IMR-90 (cell line): ENCODE results near the gene PROSER2. TPM values are rescaled to one million over a fixed set of nuclear protein-coding genes. Genes with fewer than 3 reads are reported as not detected.

Experiments
- ATAC-seq: fragments of 200-7000 bp; cut with Tn5 transposase; 2 replicates; pipeline ENCODE4 v1.9.1; 2020; ENCODE audit warnings: low read depth, mild to moderate bottlenecking, moderate library complexity
- BruUV-seq: library from RNA; stranded (reverse); fragments of 400-500 nt; replicated peaks from 2 replicates; lab custom pipeline; 2021; lab: Mats Ljungman, UMichigan
- CTCF ChIA-PET: fragments of 300-600 bp; formaldehyde crosslinking; extraction: SDS; loops from one replicate; lab custom pipeline; 2021; ENCODE audit warnings: antibody characterized with exemption; lab: Yijun Ruan, JAX
- POLR2A ChIA-PET: fragments of 300-600 bp; sonication (Branson Sonifier 250); formaldehyde crosslinking; loops from one replicate; lab custom pipeline; 2022; ENCODE audit warnings: antibody characterized with exemption; ENCODE audit not compliant: unreplicated experiment; lab: Charles Lee
- DNase-seq: peaks from one replicate; pipeline ENCODE4 v3.0.0; 2013
- H2AFZ ChIP-seq: replicated peaks from 2 replicates; pipeline ENCODE3; 2013; ENCODE audit warnings: low read length, mild to moderate bottlenecking; ENCODE audit not compliant: poor library complexity
- H2AK5ac ChIP-seq: 2 replicates; pipeline ENCODE4 v1.6.1; 2013; ENCODE audit warnings: low read depth, low read length, inconsistent platforms
- H2AK9ac ChIP-seq: replicated peaks from 2 replicates; pipeline ENCODE3; 2013; ENCODE audit warnings: mild to moderate bottlenecking, low read depth, low read length, moderate library complexity; ENCODE audit not compliant: poor library complexity
- H2BK120ac ChIP-seq: 2 replicates; pipeline ENCODE4 v1.6.1; 2013; ENCODE audit warnings: low read depth, low read length, inconsistent platforms
- H2BK15ac ChIP-seq: 3 replicates; pipeline ENCODE4 v1.6.1; 2013; ENCODE audit warnings: low read depth, low read length, inconsistent platforms
- H2BK20ac ChIP-seq: 2 replicates; pipeline ENCODE4 v1.6.1; 2013; ENCODE audit warnings: low read depth, mild to moderate bottlenecking, inconsistent platforms, low read length, moderate library complexity
- H2BK5ac ChIP-seq: 2 replicates; pipeline ENCODE4 v1.6.1; 2013; ENCODE audit warnings: mild to moderate bottlenecking, low read depth, low read length, inconsistent platforms; ENCODE audit not compliant: poor library complexity, severe bottlenecking
- H3K14ac ChIP-seq: replicated peaks from 2 replicates; pipeline ENCODE4 v1.6.1; 2013; ENCODE audit warnings: low read depth, low read length, inconsistent platforms
- H3K18ac ChIP-seq: 2 replicates; pipeline ENCODE4 v1.6.1; 2013; ENCODE audit warnings: low read depth, low read length, control low read depth
- H3K23ac ChIP-seq: 2 replicates; pipeline ENCODE4 v1.6.1; 2013; ENCODE audit warnings: low read depth, low read length, inconsistent platforms
- H3K27ac ChIP-seq: 2 replicates; pipeline ENCODE4 v1.5.1; 2013; ENCODE audit warnings: mild to moderate bottlenecking, control low read depth, low read length; ENCODE audit not compliant: insufficient read depth
- H3K27me3 ChIP-seq: 2 replicates; pipeline ENCODE4 v1.6.1; 2013; ENCODE audit warnings: low read length; ENCODE audit not compliant: control insufficient read depth, insufficient read depth
- H3K36me3 ChIP-seq: 2 replicates; pipeline ENCODE4 v1.6.1; 2013; ENCODE audit warnings: low read length, mixed read lengths; ENCODE audit not compliant: control insufficient read depth, insufficient read depth
- H3K4ac ChIP-seq: 2 replicates; pipeline ENCODE4 v1.6.1; 2013; ENCODE audit warnings: low read depth, low read length, inconsistent platforms
- H3K4me1 ChIP-seq: 2 replicates; pipeline ENCODE4 v1.6.1; 2013; ENCODE audit warnings: low read length, mixed read lengths; ENCODE audit not compliant: control insufficient read depth, insufficient read depth
- H3K4me2 ChIP-seq: 2 replicates; pipeline ENCODE4 v1.6.1; 2013; ENCODE audit warnings: low read depth, mild to moderate bottlenecking, control low read depth, low read length, moderate library complexity
- H3K4me3 ChIP-seq: 2 replicates; pipeline ENCODE4 v1.5.1; 2013; ENCODE audit warnings: low read depth, mild to moderate bottlenecking, control low read depth, low read length, moderate library complexity; ENCODE audit not compliant: insufficient read depth
- H3K56ac ChIP-seq: 2 replicates; pipeline ENCODE4 v1.6.1; 2013; ENCODE audit warnings: low read length, inconsistent platforms; ENCODE audit not compliant: insufficient read depth; ENCODE audit errors: extremely low read depth
- H3K79me1 ChIP-seq, 2 experiments: 2 replicates each; pipeline ENCODE4 v1.6.1; 2013; ENCODE audit warnings: low read length in 2 of 2, inconsistent platforms in 1 of 2, low read depth in 1 of 2
- H3K9ac ChIP-seq: 2 replicates; pipeline ENCODE4 v1.6.1; 2013; ENCODE audit warnings: low read depth, low read length, control low read depth
- H3K9me1 ChIP-seq: 2 replicates; pipeline ENCODE4 v1.6.1; 2013; ENCODE audit warnings: low read length, inconsistent platforms; ENCODE audit not compliant: insufficient read depth
- H3K9me3 ChIP-seq: 2 replicates; pipeline ENCODE4 v1.6.1; 2013; ENCODE audit warnings: low read length; ENCODE audit not compliant: control insufficient read depth, insufficient read depth
- H4K20me1 ChIP-seq: 2 replicates; pipeline ENCODE4 v1.6.1; 2013; ENCODE audit warnings: low read length, inconsistent platforms; ENCODE audit not compliant: insufficient read depth
- H4K5ac ChIP-seq: 2 replicates; pipeline ENCODE4 v1.6.1; 2013; ENCODE audit warnings: mild to moderate bottlenecking, low read depth, low read length, control low read depth
- H4K8ac ChIP-seq, 2 experiments: 2 replicates each; pipeline ENCODE4 v1.6.1; 2013; ENCODE audit warnings: low read depth in 2 of 2, low read length in 2 of 2, control low read depth in 1 of 2, inconsistent platforms in 1 of 2
- H4K91ac ChIP-seq: 2 replicates; pipeline ENCODE4 v1.6.1; 2013; ENCODE audit warnings: low read depth, low read length, inconsistent platforms; ENCODE audit not compliant: insufficient read depth
- BHLHE40 ChIP-seq: fragments of 150-350 bp; IDR thresholded peaks from 2 replicates; pipeline ENCODE4 v1.6.1; 2016; ENCODE audit warnings: mild to moderate bottlenecking, low read depth, low read length
- CEBPB ChIP-seq: IDR thresholded peaks from 2 replicates; pipeline ENCODE4 v1.6.1; 2012; ENCODE audit warnings: low read depth, low read length, improper control_type of control experiment
- CHD1 ChIP-seq: IDR thresholded peaks from 2 replicates; pipeline ENCODE4 v1.6.1; 2012; ENCODE audit warnings: low read depth, low read length, improper control_type of control experiment
- CTCF ChIP-seq: conservative IDR thresholded peaks from 2 replicates; pipeline ENCODE4 v1.5.1; 2012; ENCODE audit warnings: mild to moderate bottlenecking, low read depth, low read length, improper control_type of control experiment
- ELK1 ChIP-seq: fragments of 150-350 bp; IDR thresholded peaks from 2 replicates; pipeline ENCODE4 v1.6.1; 2016; ENCODE audit warnings: low read depth, mild to moderate bottlenecking, low read length, moderate library complexity, borderline replicate concordance
- FOS ChIP-seq: fragments of 150-350 bp; IDR thresholded peaks from 2 replicates; pipeline ENCODE4 v1.6.1; 2016; ENCODE audit warnings: low read depth, low read length
- NFE2L2 ChIP-seq: fragments of 150-350 bp; IDR thresholded peaks from 2 replicates; pipeline ENCODE4 v1.6.1; 2016; ENCODE audit warnings: low read depth, mild to moderate bottlenecking, low read length
- RCOR1 ChIP-seq: IDR thresholded peaks from 2 replicates; pipeline ENCODE4 v1.6.1; 2012; ENCODE audit warnings: mild to moderate bottlenecking, low read length, improper control_type of control experiment; ENCODE audit not compliant: insufficient replicate concordance
- RFX5 ChIP-seq: IDR thresholded peaks from 2 replicates; pipeline ENCODE4 v1.8.0; 2012; ENCODE audit warnings: low read depth, mild to moderate bottlenecking, low read length, moderate library complexity
- SMC3 ChIP-seq: fragments of 150-350 bp; IDR thresholded peaks from 2 replicates; pipeline ENCODE4 v1.6.1; 2016; ENCODE audit warnings: low read depth, mild to moderate bottlenecking, antibody characterized with exemption, low read length, moderate library complexity
- USF2 ChIP-seq: fragments of 150-350 bp; IDR thresholded peaks from 2 replicates; pipeline ENCODE4 v1.6.1; 2017; ENCODE audit warnings: mild to moderate bottlenecking, antibody characterized with exemption, low read length, low read depth
- WGBS, 2 experiments: methylation state at CpG; one replicate each; pipeline versions ENCODE4 v1.1.5 to v1.1.7; 2013; ENCODE audit warnings: missing lambda C conversion rate in 2 of 2; ENCODE audit not compliant: insufficient read length in 1 of 2; ENCODE audit errors: extremely low coverage in 2 of 2; 5-methylcytosine and 5-hydroxymethylcytosine counted together
- dilution Hi-C: fragments of 300-500 bp; cut with HindIII; formaldehyde crosslinking; loops from one replicate; pipeline ENCODE4 v1.14.3; 2018; ENCODE audit warnings: low sequenced_read_pairs; ENCODE audit not compliant: unreplicated experiment
- in situ Hi-C: fragments of 300-500 bp; cut with MboI; formaldehyde crosslinking; loops from 3 replicates; pipeline ENCODE4 v1.14.3; 2019; ENCODE audit warnings: low sequenced_read_pairs, inconsistent platforms, mixed read lengths
- intact Hi-C: fragments of 100-400 bp; cut with micrococcal nuclease; formaldehyde crosslinking; loops from 2 replicates; pipeline ENCODE4 v1.10.0; 2022
- polyA plus RNA-seq, 3 experiments: library from polyadenylated mRNA; depleted of rRNA; stranded (reverse); fragments of >200 nt; gene quantifications; 2 replicates each; pipeline ENCODE4 v1.2.3, GENCODE V29; 2012; ENCODE audit warnings: low replicate concordance in 1 of 3
- total RNA-seq: library from RNA; depleted of rRNA; stranded (reverse); fragments of >200 nt; gene quantifications from 2 replicates; pipeline ENCODE4 v1.2.3, GENCODE V29; 2012

Gene PROSER2
- total and polyA plus RNA-seq, 2 of the 4 experiments (the other 2 are of a cell fraction), result 1.4 to 2.0 TPM

- TF ChIP-seq RFX5, result no peak
- TF ChIP-seq ELK1, result no peak
- no peak for TF ChIP-seq SMC3
- no peak for TF ChIP-seq NFE2L2
- no peak for TF ChIP-seq BHLHE40
- no peak for TF ChIP-seq CTCF
- TF ChIP-seq RCOR1, result no peak
- no peak for TF ChIP-seq CHD1
- no peak for TF ChIP-seq FOS
- TF ChIP-seq USF2, result no peak
- no peak for TF ChIP-seq CEBPB
- H3K9me1 ChIP-seq, result peaks cover 14% of the 10 kb centered on the region
- H3K18ac ChIP-seq, result no peak overlapping the region
- no peak overlapping the region for H4K8ac ChIP-seq
- DNase-seq (no peak), ATAC-seq (no peak)
- H3K14ac ChIP-seq, result no peak overlapping the region; the same call in 1 of the 2 replicates
- in situ Hi-C loops, result no loop called here
- H3K4ac ChIP-seq, result no peak overlapping the region
- H2BK5ac ChIP-seq, result no peak overlapping the region
- H3K9ac ChIP-seq, result no peak overlapping the region
- dilution Hi-C loops, result no loop called here
- no peak overlapping the region for H2AFZ ChIP-seq
- H2BK120ac ChIP-seq, result no peak overlapping the region
- no peaks in the 10 kb centered on the region for H3K79me1 ChIP-seq
- H3K23ac ChIP-seq, result no peak overlapping the region
- H3K27ac ChIP-seq, result no peak overlapping the region
- WGBS, 2 experiments, result 87% methylated on average over 6 of the region's 9 CpGs; no CpG with 5 or more reads in 1 of the 2 experiments
- H3K56ac ChIP-seq, result no peak overlapping the region
- CTCF ChIA-PET, result no interaction called here
- no peak overlapping the region for H2AK5ac ChIP-seq
- intact Hi-C loops, result no loop called here
- no peak overlapping the region for H4K5ac ChIP-seq
- H3K27me3 ChIP-seq, result no peaks in the 10 kb centered on the region
- no peaks in the 10 kb centered on the region for H3K36me3 ChIP-seq
- no peak overlapping the region for H3K4me2 ChIP-seq
- POLR2A ChIA-PET, result no interaction called here
- H2AK9ac ChIP-seq, result peak overlapping the region; percentile 16
- no peak overlapping the region for H2BK20ac ChIP-seq
- H4K20me1 ChIP-seq, result no peaks in the 10 kb centered on the region
- H3K9me3 ChIP-seq, result no peaks in the 10 kb centered on the region
- no peak overlapping the region for H3K4me3 ChIP-seq
- no peaks in the 10 kb centered on the region for H3K4me1 ChIP-seq
- BruUV-seq, result no TSS peak
- H4K91ac ChIP-seq, result no peak overlapping the region
- H2BK15ac ChIP-seq, result no peak overlapping the region
These were observed 23.4 kb upstream of the PROSER2 start for GRCh38 chr10:11799736-11800080.
